Nephron (organoid): ENCODE measurements around the gene CCDC69.

Experiments
- H3K27ac Mint-ChIP-seq, 3 experiments: 2 replicates each; pipeline ENCODE4 v1.8.0; 2020; ENCODE audit warnings: mixed read lengths in 3 of 3, mild to moderate bottlenecking in 2 of 3, moderate library complexity in 1 of 3
- H3K27me3 Mint-ChIP-seq: 2 replicates; pipeline ENCODE4 v1.8.0; 2021; ENCODE audit warnings: low read depth, mild to moderate bottlenecking, moderate library complexity, mixed read lengths
- H3K36me3 Mint-ChIP-seq: 2 replicates; pipeline ENCODE4 v1.8.0; 2020; ENCODE audit warnings: low read depth, mixed read lengths
- H3K4me1 Mint-ChIP-seq: 2 replicates; pipeline ENCODE4 v1.8.0; 2020; ENCODE audit warnings: mixed read lengths
- H3K4me3 Mint-ChIP-seq, 3 experiments: 2 replicates each; pipeline ENCODE4 v1.8.0; 2020; ENCODE audit warnings: mild to moderate bottlenecking in 3 of 3, mixed read lengths in 3 of 3, moderate library complexity in 2 of 3
- H3K9me3 Mint-ChIP-seq: 2 replicates; pipeline ENCODE4 v1.8.0; 2020; ENCODE audit warnings: mixed read lengths
- TF ChIP-seq, protein P1 (sequence below), 3 experiments: fragments of 200-600 bp; sonication (generic); IDR thresholded peaks; one replicate each; pipeline ENCODE4 v1.5.0; 2021; ENCODE audit warnings: antibody characterized with exemption in 3 of 3; ENCODE audit not compliant: unreplicated experiment in 3 of 3

CCDC69 gene

DNA sequence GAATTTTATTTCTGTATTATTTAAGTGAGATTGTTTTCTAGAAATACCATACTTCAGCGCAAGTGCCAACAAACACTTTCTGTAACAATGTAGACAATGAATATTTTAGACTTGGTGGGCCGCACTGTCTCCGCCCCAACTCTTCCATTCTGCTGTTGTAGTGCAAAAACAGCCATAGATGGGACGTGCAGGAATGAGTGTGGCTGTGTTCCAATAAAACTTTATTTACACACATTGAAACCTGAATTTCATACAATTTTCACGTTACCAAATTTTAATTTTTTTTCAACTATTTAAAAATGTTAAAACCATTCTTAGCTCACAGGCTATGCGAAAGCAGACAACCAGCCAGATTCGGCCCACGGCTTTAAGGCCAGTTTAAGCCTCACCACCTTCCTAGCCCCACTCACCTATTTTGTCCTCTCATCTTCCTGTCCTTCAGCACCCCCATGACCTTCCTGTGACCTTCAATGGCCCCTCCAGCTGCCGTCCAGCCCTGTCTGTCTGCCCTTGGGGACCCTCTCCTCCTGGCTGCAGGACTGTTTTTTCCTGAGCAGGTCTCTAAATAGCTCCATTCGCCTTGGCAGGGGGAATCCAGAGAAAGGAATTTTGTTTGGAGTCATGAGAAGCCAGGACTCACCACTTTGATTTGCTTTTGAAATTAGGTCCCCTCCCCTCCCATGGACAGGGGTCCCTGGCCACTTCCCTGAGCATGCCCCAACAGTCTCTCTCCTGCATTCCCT, 55.1 kb downstream of the CCDC69 start:
- Mint-ChIP-seq H3K9me3 (peaks cover 3% of the 10 kb centered on the region), H3K4me3 (no peak overlapping the region), H3K27ac (no peak overlapping the region), H3K4me1 (peaks cover 15% of the 10 kb centered on the region), H3K27me3 (peaks cover 10% of the 10 kb centered on the region), H3K36me3 (no peaks in the 10 kb centered on the region)
- TF ChIP-seq, protein P1, sequence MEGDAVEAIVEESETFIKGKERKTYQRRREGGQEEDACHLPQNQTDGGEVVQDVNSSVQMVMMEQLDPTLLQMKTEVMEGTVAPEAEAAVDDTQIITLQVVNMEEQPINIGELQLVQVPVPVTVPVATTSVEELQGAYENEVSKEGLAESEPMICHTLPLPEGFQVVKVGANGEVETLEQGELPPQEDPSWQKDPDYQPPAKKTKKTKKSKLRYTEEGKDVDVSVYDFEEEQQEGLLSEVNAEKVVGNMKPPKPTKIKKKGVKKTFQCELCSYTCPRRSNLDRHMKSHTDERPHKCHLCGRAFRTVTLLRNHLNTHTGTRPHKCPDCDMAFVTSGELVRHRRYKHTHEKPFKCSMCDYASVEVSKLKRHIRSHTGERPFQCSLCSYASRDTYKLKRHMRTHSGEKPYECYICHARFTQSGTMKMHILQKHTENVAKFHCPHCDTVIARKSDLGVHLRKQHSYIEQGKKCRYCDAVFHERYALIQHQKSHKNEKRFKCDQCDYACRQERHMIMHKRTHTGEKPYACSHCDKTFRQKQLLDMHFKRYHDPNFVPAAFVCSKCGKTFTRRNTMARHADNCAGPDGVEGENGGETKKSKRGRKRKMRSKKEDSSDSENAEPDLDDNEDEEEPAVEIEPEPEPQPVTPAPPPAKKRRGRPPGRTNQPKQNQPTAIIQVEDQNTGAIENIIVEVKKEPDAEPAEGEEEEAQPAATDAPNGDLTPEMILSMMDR (IDR thresholded peaks at IDR 0.05; ENCODE audit: unreplicated experiment in 3 of 3): no peak

DNA sequence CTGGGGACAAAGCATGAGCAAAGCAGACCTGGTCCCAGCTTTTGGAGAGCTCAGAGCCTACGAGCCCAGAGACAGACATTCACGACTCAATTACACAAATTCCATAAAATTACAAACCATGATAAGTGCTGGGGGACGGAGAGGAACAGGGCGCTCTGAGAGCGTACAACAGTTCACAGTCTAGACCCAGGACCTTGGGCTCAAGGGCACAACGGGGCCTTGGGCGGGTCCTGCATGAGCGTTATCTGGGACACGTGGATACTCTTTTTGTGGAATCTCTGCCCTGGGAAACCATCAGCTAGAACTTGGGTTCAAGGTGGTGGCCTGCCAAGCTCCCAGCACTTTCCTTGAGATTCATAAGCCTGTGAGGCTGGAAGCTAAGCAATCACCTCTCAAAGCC, 56.9 kb downstream of the CCDC69 start:
- Mint-ChIP-seq H3K27me3 (peaks cover 10% of the 10 kb centered on the region), H3K4me3 (no peak overlapping the region), H3K9me3 (peaks cover 3% of the 10 kb centered on the region), H3K36me3 (no peaks in the 10 kb centered on the region), H3K27ac (no peak overlapping the region), H3K4me1 (peaks cover 23% of the 10 kb centered on the region)
- TF ChIP-seq, protein P1 (IDR thresholded peaks at IDR 0.05; ENCODE audit: unreplicated experiment in 3 of 3): no peak

DNA sequence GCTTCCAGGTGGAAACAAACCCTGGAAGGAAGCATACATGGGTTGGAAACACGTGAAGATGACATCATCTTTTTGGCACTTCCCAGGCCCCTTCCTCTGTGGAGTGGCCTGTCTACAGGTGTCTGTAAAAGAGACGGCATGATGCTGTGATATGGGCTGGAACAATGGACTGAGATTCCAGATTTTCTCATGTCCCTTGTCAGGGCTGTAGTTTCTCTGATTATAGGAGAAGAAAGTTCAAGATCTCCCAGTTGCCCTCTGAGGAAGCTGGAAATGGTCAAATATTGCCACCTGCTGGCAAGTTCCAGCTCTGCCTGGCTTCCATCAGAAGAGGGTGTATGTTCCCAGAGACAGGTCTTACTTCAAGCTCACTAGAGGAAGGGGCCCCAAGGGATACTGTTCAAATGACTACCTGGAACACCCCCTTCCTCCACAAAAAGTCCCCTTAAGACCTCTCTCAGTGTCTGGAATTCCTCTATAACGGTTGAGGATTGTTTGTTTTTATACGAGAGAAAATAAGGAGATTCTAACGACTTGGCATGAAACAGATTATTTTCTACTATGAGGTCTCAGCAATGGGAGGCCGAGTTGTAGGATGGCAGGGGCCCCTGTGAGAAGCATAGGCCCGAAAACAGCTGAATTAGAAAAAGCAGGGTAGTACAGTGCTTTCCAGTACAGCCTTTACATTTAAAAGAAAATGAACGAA, 59.1 kb downstream of the CCDC69 start:
- TF ChIP-seq, protein P1 (IDR thresholded peaks at IDR 0.05; ENCODE audit: unreplicated experiment in 3 of 3): peak; percentile 91 to 95 (median 92)
- Mint-ChIP-seq H3K27ac (peak overlapping the region; percentile 9 to 60 (median 10)), H3K27me3 (peaks cover 5% of the 10 kb centered on the region), H3K9me3 (peaks cover 3% of the 10 kb centered on the region), H3K4me1 (peaks cover 28% of the 10 kb centered on the region), H3K36me3 (no peaks in the 10 kb centered on the region), H3K4me3 (no peak overlapping the region)

DNA sequence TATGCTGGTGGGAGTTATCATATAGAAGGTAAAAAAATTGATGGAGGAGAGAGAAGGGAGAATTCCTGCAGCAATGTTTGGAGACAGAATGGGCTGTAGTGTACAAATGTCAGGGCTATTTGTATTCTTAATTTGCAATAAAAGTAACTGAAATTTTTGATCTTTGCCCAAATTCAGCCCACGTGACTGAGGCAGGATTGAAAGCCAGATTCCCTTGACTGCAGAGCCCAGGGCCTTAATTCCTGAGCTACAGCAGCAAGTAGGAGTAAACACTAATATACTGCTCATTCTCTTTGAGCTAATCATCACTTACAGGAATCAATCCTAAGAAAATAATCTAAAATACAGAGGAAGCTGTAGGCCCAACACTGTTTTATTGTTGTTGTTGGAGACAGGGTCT, 61.1 kb downstream of the CCDC69 start:
- no peaks in the 10 kb centered on the region for H3K36me3 Mint-ChIP-seq
- H3K27ac Mint-ChIP-seq: peak overlapping the region in 2 of 3 experiments; percentile 71 to 72
- H3K4me3 Mint-ChIP-seq: peak overlapping the region in 1 of 3 experiments; percentile 4

DNA sequence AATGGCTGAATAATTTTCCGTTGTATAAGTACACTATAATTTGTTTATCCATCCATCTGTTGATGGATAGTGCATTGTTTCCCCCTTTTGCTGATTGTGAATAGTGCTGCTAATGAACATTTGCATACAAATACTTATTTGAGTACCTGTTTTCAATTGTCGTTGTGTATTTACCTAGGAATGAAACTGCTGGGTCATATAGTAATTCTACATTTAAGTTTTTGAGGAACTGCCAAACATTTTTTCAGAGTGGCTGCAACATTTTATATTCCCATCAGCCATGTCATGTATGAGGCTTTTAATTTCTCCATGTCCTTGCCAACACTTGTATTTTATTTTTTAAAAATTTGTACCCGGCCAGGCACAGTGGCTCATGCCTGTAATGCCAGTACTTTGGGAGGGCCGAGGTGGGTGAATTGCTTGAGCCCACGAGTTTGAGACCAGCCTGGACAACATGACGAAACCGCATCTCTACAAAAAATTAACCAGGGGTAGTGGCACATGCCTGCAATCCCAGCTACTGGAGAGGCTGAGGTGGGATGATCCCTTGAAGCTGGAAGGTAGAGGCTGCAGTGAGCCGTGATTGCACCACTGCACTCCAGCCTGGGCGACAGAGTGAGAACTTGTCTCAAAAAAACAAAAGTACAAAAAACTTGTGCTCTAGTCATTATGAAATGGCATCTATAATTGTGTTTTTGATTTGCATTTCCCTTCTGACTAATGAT, 64.1 kb downstream of the CCDC69 start:
- TF ChIP-seq, protein P1 (IDR thresholded peaks at IDR 0.05; ENCODE audit: unreplicated experiment in 3 of 3): no peak
- Mint-ChIP-seq H3K4me1 (peaks cover 46% of the 10 kb centered on the region), H3K27ac (peak overlapping the region in 2 of 3 experiments; percentile 72 to 81), H3K36me3 (no peaks in the 10 kb centered on the region), H3K9me3 (no peaks in the 10 kb centered on the region), H3K4me3 (peak overlapping the region; percentile 53 to 80 (median 67)), H3K27me3 (peaks cover 3% of the 10 kb centered on the region)

More for the DNA sequence above, 61.1 kb downstream of the CCDC69 start:
- peaks cover 3% of the 10 kb centered on the region for H3K9me3 Mint-ChIP-seq
- TF ChIP-seq, protein P1 (IDR thresholded peaks at IDR 0.05; ENCODE audit: unreplicated experiment in 3 of 3): no peak
- H3K4me1 Mint-ChIP-seq: peaks cover 31% of the 10 kb centered on the region
- H3K27me3 Mint-ChIP-seq: peaks cover 5% of the 10 kb centered on the region
